Esophagus muscularis mucosa (tissue), 3 donors: ENCODE data around the gene INSL6.

Experiments used
- CTCF ChIP-seq, 3 experiments: fragments of 200-600 bp in 2 of 3; fragments of 450-650 bp in 1 of 3; sonication (generic) in 2 of 3; IDR thresholded peaks; one replicate each; pipeline ENCODE4 v1.5.1; 2017 to 2019; ENCODE audit warnings: antibody characterized with exemption in 3 of 3, mild to moderate bottlenecking in 2 of 3, moderate library complexity in 1 of 3
- POLR2AphosphoS5 ChIP-seq, 2 donors: sonication (generic); formaldehyde crosslinking; IDR thresholded peaks; one replicate each; pipeline ENCODE4 v1.6.1; 2017; ENCODE audit warnings: antibody characterized with exemption in 2 of 2

- TF ChIP-seq CTCF (IDR thresholded peaks at IDR 0.05) (no peak), POLR2AphosphoS5 (IDR thresholded peaks at IDR 0.05) (no peak)
These were observed 62.9 kb downstream of the INSL6 start for GRCh38 chr9:5122516-5122915.
